GM12865 (cell line): ENCODE data around the gene CTNNB1.

Experiments
- DNase-seq: peaks from one replicate; pipeline ENCODE4 v3.0.0; 2010; ENCODE audit warnings: low read depth
- H3K4me3 ChIP-seq: 2 replicates; pipeline ENCODE4 v1.5.1; 2011; ENCODE audit warnings: mild to moderate bottlenecking, low read depth, low read length, control low read depth
- TF ChIP-seq, protein P1 (sequence below): IDR thresholded peaks from 2 replicates; pipeline ENCODE4 v1.5.1; 2011; ENCODE audit warnings: low read length, control low read depth, low read depth, inconsistent platforms; ENCODE audit not compliant: insufficient read depth; ENCODE audit errors: missing control alignments

The CTNNB1 gene

DNA sequence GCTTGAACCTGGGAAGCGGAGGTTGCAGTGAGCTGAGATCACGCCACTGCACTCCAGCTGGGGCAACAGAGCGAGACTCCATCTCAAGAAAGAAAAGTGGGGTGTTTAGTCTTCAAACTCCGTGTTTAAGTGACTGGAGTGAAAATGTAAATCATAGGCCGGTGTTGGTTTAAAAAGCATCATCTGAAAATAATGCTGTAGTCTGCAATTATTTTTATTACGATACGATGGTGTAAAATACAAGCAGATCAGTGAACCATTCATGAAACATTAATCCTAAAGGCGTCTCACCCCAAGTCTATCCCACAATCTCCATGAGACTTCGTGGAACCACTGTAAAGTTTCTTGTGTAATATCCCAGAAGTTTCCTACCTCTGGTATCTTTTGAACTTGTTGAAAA lies 6.3 kb downstream of the CTNNB1 start:
- TF ChIP-seq, protein P1, sequence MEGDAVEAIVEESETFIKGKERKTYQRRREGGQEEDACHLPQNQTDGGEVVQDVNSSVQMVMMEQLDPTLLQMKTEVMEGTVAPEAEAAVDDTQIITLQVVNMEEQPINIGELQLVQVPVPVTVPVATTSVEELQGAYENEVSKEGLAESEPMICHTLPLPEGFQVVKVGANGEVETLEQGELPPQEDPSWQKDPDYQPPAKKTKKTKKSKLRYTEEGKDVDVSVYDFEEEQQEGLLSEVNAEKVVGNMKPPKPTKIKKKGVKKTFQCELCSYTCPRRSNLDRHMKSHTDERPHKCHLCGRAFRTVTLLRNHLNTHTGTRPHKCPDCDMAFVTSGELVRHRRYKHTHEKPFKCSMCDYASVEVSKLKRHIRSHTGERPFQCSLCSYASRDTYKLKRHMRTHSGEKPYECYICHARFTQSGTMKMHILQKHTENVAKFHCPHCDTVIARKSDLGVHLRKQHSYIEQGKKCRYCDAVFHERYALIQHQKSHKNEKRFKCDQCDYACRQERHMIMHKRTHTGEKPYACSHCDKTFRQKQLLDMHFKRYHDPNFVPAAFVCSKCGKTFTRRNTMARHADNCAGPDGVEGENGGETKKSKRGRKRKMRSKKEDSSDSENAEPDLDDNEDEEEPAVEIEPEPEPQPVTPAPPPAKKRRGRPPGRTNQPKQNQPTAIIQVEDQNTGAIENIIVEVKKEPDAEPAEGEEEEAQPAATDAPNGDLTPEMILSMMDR: no peak
- no peak overlapping the region for H3K4me3 ChIP-seq
- no peak for DNase-seq

DNA sequence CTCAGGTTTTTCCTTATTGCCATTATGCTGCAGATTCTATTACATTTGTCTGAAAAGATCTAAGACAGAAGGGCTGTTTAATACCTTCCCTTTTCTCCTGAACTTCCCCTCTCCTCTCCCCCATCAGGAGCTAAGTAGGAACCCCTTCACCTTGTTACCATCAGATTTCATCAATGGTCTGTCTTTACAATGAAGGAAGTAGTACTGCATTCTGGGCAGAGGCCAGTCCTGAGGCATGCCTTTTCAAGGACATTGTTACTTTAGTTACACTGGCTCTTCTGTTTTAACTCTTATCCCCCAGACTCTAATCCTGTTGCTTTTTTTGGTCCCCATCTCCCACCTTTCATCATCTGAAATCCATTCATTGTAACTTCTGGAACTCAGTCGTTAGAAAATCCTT lies 8.1 kb downstream of the CTNNB1 start:
- DNase-seq: no peak
- TF ChIP-seq, protein P1: no peak
- H3K4me3 ChIP-seq: no peak overlapping the region

DNA sequence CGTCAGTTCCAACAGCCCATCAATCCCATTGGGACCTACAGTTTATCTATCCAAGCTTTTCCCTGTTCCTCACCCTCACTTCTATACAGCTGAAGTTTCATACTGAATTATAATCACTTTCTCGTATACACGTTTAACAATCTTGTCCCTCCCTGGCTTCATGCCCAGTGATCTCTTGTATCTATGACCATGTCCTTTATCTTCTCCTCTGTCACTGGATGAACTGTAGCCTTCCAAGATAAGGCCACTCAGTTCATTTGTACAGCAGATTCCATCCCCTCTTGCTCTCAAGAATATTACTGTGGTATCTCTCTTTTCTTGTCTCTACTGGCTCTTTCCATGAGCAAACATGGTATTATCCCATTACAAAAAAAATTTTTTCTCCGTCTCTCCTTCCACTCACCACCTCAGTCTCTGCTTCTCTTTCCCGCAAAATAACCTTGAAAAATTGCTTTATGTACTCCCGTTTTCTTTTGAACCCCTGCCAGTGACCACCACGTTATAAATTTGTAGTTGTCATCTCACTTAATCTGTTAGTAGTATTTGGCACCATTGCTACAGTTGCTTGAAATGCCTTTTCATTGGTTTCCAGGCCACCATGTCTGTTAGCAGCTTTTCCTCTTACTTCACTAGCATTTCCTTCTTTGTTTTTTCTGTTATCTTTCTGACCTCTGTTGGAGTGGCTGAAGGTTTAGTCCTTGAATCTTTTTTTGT lies 9.4 kb downstream of the CTNNB1 start:
- H3K4me3 ChIP-seq: no peak overlapping the region
- TF ChIP-seq, protein P1: no peak
- no peak for DNase-seq

DNA sequence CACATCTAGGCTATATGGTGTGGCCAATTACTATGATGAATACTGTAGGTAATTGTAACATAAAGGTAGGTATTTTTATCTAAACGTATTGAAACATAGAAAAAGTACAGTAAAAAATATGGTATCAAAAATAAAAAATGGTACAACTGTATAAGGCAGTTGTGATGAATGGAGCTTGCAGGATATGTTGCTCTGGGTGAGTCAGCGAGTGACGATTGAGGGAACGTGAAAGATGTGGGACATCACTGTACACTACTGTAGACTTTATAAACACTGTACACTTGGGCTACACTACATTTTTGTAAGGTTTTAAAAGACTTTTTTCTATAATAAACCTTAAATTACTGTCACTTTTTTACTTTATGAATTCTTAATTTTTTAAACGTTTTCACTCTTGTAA lies 10.3 kb downstream of the CTNNB1 start:
- TF ChIP-seq, protein P1: no peak
- no peak overlapping the region for H3K4me3 ChIP-seq
- no peak for DNase-seq

DNA sequence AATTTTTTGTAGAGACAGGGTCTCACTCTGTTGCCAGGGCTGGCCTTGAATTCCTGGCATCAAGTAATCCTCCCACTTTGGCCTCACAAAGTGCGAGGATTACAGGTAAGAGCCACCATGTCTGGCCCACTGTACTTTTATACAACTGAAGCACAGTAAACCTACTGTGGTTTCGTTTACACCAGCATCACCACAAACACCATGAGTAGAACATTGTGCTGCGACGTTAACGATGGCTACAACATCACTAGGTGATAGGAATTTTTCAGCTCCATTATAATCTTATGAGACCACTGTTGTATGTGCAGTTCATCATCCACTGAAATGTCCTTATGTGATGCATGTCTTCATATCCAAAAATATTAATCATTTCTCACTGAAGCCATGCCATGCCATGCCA lies 11.7 kb downstream of the CTNNB1 start:
- TF ChIP-seq, protein P1: no peak
- H3K4me3 ChIP-seq: no peak overlapping the region
- DNase-seq: no peak

DNA sequence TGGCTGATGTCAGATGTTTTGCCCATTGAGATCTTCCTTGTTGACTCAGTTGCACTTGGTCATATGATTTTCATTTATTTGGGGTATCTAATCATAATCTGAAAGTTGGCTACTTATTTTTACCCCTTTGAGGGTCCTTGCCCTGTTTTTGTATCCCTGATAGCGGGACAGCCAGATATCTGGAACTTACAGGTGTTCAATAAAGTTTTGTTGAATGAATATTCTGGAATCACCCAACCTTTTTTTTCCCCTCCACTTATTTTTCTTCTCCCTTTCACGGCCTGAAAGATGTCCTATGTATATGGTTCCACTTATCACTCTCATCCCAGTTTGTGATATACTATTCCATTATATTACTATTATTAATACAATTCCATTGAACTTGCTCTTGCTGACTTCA lies 12.8 kb downstream of the CTNNB1 start:
- H3K4me3 ChIP-seq: no peak overlapping the region
- TF ChIP-seq, protein P1: no peak
- no peak for DNase-seq

DNA sequence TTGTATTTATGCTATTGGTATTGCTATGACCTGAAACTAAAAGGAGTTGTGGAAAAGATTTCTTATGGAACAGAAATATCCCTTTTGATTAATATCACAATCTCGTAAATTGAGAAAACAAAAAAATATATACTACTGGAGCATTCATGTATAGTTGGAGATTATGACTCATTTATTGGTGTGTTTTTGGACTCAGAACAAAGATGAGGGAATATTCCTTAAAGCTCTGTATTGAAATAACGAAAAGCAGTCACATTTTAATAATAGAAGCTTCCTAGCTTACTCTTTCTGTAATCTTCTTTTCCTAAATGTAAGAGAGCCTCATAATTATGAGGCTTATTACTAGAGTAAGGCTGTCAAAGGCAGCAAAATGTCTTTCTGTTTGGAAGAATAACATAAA lies 14.3 kb downstream of the CTNNB1 start:
- TF ChIP-seq, protein P1: no peak
- no peak for DNase-seq
- no peak overlapping the region for H3K4me3 ChIP-seq
